HepG2 (cell line): ENCODE data around the gene DENND11. TPM values are rescaled to one million over a fixed set of nuclear protein-coding genes. Genes with fewer than 3 reads are reported as not detected.

Experiments
- ASH2L ChIP-seq: fragments of 300-600, 200-600 bp; sonication (generic); IDR thresholded peaks from 2 replicates; pipeline ENCODE4 v1.7.0; 2017; ENCODE audit warnings: low read depth, mild to moderate bottlenecking, moderate library complexity, mixed read lengths, low read length; ENCODE audit not compliant: insufficient read length
- CBX1 ChIP-seq: IDR thresholded peaks from one replicate; pipeline ENCODE4 v1.6.1; 2016; ENCODE audit warnings: antibody characterized with exemption, low read depth
- IRF1 ChIP-seq: sonication (generic); formaldehyde crosslinking; IDR thresholded peaks from 2 replicates; pipeline ENCODE4 v1.4.0; 2020; ENCODE audit warnings: low read depth, mild to moderate bottlenecking, missing genetic modification reagents
- KDM5A ChIP-seq: fragments of 200-600 bp; sonication (generic); IDR thresholded peaks from 2 replicates; pipeline ENCODE4 v1.7.0; 2018; ENCODE audit warnings: antibody characterized with exemption, mild to moderate bottlenecking, low read length, borderline replicate concordance
- KLF12 ChIP-seq: sonication (generic); formaldehyde crosslinking; IDR thresholded peaks from 2 replicates; pipeline ENCODE4 v1.4.0; 2020; ENCODE audit warnings: missing genetic modification reagents, borderline replicate concordance
- KLF6 ChIP-seq: IDR thresholded peaks from 2 replicates; pipeline ENCODE4 v1.8.0; 2016; ENCODE audit warnings: missing biosample characterization, missing genetic modification reagents
- MEIS1 ChIP-seq: sonication (generic); formaldehyde crosslinking; IDR thresholded peaks from 2 replicates; pipeline ENCODE4 v1.9.0; 2021; ENCODE audit warnings: mild to moderate bottlenecking, missing genetic modification reagents, moderate library complexity, borderline replicate concordance
- MTF2 ChIP-seq: sonication (generic); formaldehyde crosslinking; IDR thresholded peaks from 2 replicates; pipeline ENCODE4 v1.5.0; 2020; ENCODE audit warnings: missing genetic modification reagents, borderline replicate concordance
- RFX5 ChIP-seq: IDR thresholded peaks from 2 replicates; pipeline ENCODE4 v1.6.1; 2011; ENCODE audit warnings: low read depth, low read length, improper control_type of control experiment
- RORA ChIP-seq: sonication (generic); formaldehyde crosslinking; IDR thresholded peaks from 2 replicates; pipeline ENCODE4 v1.5.0; 2020; ENCODE audit warnings: mild to moderate bottlenecking, missing genetic modification reagents, moderate library complexity
- SMARCE1 ChIP-seq: fragments of 450-650 bp; IDR thresholded peaks from 2 replicates; pipeline ENCODE4 v1.6.1; 2017; ENCODE audit warnings: borderline replicate concordance
- SRF ChIP-seq: IDR thresholded peaks from 2 replicates; pipeline ENCODE4 v1.6.1; 2011; ENCODE audit warnings: mild to moderate bottlenecking, low read depth, low read length, moderate library complexity
- SRY ChIP-seq: sonication (generic); formaldehyde crosslinking; IDR thresholded peaks from 2 replicates; pipeline ENCODE4 v1.8.0; 2022; ENCODE audit warnings: mild to moderate bottlenecking, missing genetic modification reagents
- UBTF ChIP-seq: sonication (generic); formaldehyde crosslinking; IDR thresholded peaks from 2 replicates; pipeline ENCODE4 v1.4.0; 2020; ENCODE audit warnings: mild to moderate bottlenecking, missing genetic modification reagents
- ZBTB2 ChIP-seq: sonication (generic); formaldehyde crosslinking; IDR thresholded peaks from 2 replicates; pipeline ENCODE4 v1.8.0; 2022; ENCODE audit warnings: low read depth, missing genetic modification reagents
- ZFP37 ChIP-seq: sonication (generic); formaldehyde crosslinking; IDR thresholded peaks from 2 replicates; pipeline ENCODE4 v1.4.0; 2020; ENCODE audit warnings: missing genetic modification reagents, borderline replicate concordance
- ZNF20 ChIP-seq: sonication (generic); formaldehyde crosslinking; IDR thresholded peaks from 2 replicates; pipeline ENCODE4 v1.4.0; 2020; ENCODE audit warnings: mild to moderate bottlenecking, moderate library complexity, missing genetic modification reagents
- ZNF264 ChIP-seq: sonication (generic); formaldehyde crosslinking; IDR thresholded peaks from 2 replicates; pipeline ENCODE4 v1.4.0; 2020; ENCODE audit warnings: missing genetic modification reagents
- ZNF33A ChIP-seq: sonication (generic); formaldehyde crosslinking; IDR thresholded peaks from 2 replicates; pipeline ENCODE4 v1.5.1; 2020; ENCODE audit warnings: missing genetic modification reagents, mild to moderate bottlenecking, moderate library complexity, borderline replicate concordance
- ZNF510 ChIP-seq: sonication (generic); formaldehyde crosslinking; IDR thresholded peaks from 2 replicates; pipeline ENCODE4 v1.4.0; 2020; ENCODE audit warnings: low read depth, mild to moderate bottlenecking, missing genetic modification reagents
- ZNF513 ChIP-seq: sonication (generic); formaldehyde crosslinking; conservative IDR thresholded peaks from 2 replicates; pipeline ENCODE4 v1.5.0; 2020; ENCODE audit warnings: missing genetic modification reagents
- ZNF672 ChIP-seq: sonication (generic); formaldehyde crosslinking; IDR thresholded peaks from 2 replicates; pipeline ENCODE4 v1.8.1; 2022; ENCODE audit warnings: missing genetic modification reagents
- ZNF747 ChIP-seq: sonication (generic); formaldehyde crosslinking; IDR thresholded peaks from 2 replicates; pipeline ENCODE4 v1.8.1; 2023; ENCODE audit warnings: missing genetic modification reagents, mild to moderate bottlenecking, borderline replicate concordance
- polyA plus RNA-seq, 8 experiments: library from polyadenylated mRNA; depleted of rRNA in 3 of 8; stranded (reverse) in 7 of 8; unstranded in 1 of 8; fragments of >200 nt; fragmentation: Illumina TruSeq in 4 of 8; extraction: Trizol in 4 of 8; gene quantifications; 2 replicates each; pipeline versions ENCODE4 v1.2.1 to v1.2.3, GENCODE V29; 2011 to 2016; ENCODE audit warnings: low read depth in 4 of 8, missing spikeins in 1 of 8, mixed read lengths in 1 of 8; ENCODE audit not compliant: insufficient read depth in 1 of 8
- total RNA-seq, 5 experiments: library from RNA; depleted of rRNA; stranded (reverse); fragments of >200 nt; fragmentation: Illumina TruSeq; extraction: Trizol; gene quantifications; 2 replicates each; pipeline ENCODE4 v1.2.3, GENCODE V29; 2016; ENCODE audit warnings: low read depth in 1 of 5

DENND11 gene
- total and polyA plus RNA-seq, 2 of the 13 experiments (the other 11 are each of a cell fraction or from before 2014, with no cell fraction given) = 7.1 to 10.5 TPM

GRCh38 chr7:141738592-141739013 lies 36.6 kb upstream of the DENND11 start (continued):
- TF ChIP-seq ZNF747 (CRISPR knock-in tag) (no peak), UBTF (no peak), ASH2L (no peak), ZBTB2 (CRISPR knock-in tag) (0 out of 2 replicates have a peak, but pooled peaks have one; percentile 1), ZNF20 (no peak), IRF1 (CRISPR knock-in tag) (no peak), CBX1 (no peak), RFX5 (no peak), ZNF672 (CRISPR knock-in tag) (no peak), MTF2 (CRISPR knock-in tag) (no peak), SRF (no peak), ZNF510 (no peak), KLF6 (CRISPR knock-in tag) (no peak), ZNF513 (CRISPR knock-in tag) (no peak), SRY (no peak), SMARCE1 (no peak), KLF12 (CRISPR knock-in tag) (0 out of 2 replicates have a peak, but pooled peaks have one; percentile 29), ZNF264 (CRISPR knock-in tag) (no peak), ZNF33A (CRISPR knock-in tag) (no peak), MEIS1 (CRISPR knock-in tag) (peak; percentile 2; the same call in 1 of the 2 replicates), ZFP37 (CRISPR knock-in tag) (0 out of 2 replicates have a peak, but pooled peaks have one; percentile 40), RORA (CRISPR knock-in tag) (0 out of 2 replicates have a peak, but pooled peaks have one; percentile 18), KDM5A (peak; percentile 52)
